Small intestine (tissue), 7 donors: ENCODE results near the gene PADI2. TPM values are rescaled to one million over a fixed set of nuclear protein-coding genes. Genes with fewer than 3 reads are reported as not detected.

Experiments
- DNase-seq, 2 donors: peaks; one replicate each; pipeline versions ENCODE4 v3.0.0 to v3.0.0-alpha.2; 2013
- FAIRE-seq: peaks from 2 replicates; lab custom pipeline; 2012; peaks lifted over from hg19 to GRCh38; lab: Jason Lieb, UNC
- H3K27ac ChIP-seq, 3 donors: one replicate each; pipeline ENCODE4 v1.5.1; 2013; ENCODE audit warnings: low read length in 2 of 3, mild to moderate bottlenecking in 2 of 3, control low read depth in 1 of 3, inconsistent platforms in 1 of 3, low read depth in 1 of 3, moderate library complexity in 1 of 3
- H3K27me3 ChIP-seq, 3 donors: one replicate each; pipeline ENCODE4 v1.6.1; 2013; ENCODE audit warnings: low read length in 3 of 3, inconsistent platforms in 1 of 3; ENCODE audit not compliant: control insufficient read depth in 3 of 3, insufficient read depth in 3 of 3
- H3K36me3 ChIP-seq, 3 donors: one replicate each; pipeline ENCODE4 v1.6.1; 2013; ENCODE audit warnings: low read length in 3 of 3, inconsistent platforms in 1 of 3, low read depth in 1 of 3, mild to moderate bottlenecking in 1 of 3, moderate library complexity in 1 of 3; ENCODE audit not compliant: control insufficient read depth in 3 of 3, insufficient read depth in 2 of 3
- H3K4me1 ChIP-seq, 3 donors: one replicate each; pipeline ENCODE4 v1.6.1; 2013; ENCODE audit warnings: low read length in 2 of 3, inconsistent platforms in 1 of 3, low read depth in 1 of 3, mild to moderate bottlenecking in 1 of 3, moderate library complexity in 1 of 3; ENCODE audit not compliant: control insufficient read depth in 3 of 3, insufficient read depth in 2 of 3
- H3K4me3 ChIP-seq, 3 donors: one replicate each; pipeline ENCODE4 v1.5.1; 2013; ENCODE audit warnings: low read length in 3 of 3, control low read depth in 1 of 3, inconsistent platforms in 1 of 3, low read depth in 1 of 3, mild to moderate bottlenecking in 1 of 3, moderate library complexity in 1 of 3
- H3K9me3 ChIP-seq, 2 donors: one replicate each; pipeline ENCODE4 v1.6.1; 2013; ENCODE audit warnings: low read depth in 1 of 2, low read length in 1 of 2; ENCODE audit not compliant: control insufficient read depth in 2 of 2, insufficient read depth in 1 of 2
- WGBS, 3 donors: extraction: QIAGEN DNeasy Blood & Tissue Kit; methylation state at CpG; one replicate each; pipeline ENCODE4 v1.1.7; 2013; 5-methylcytosine and 5-hydroxymethylcytosine counted together
- polyA plus RNA-seq, 4 donors: library from polyadenylated mRNA; stranded (reverse) in 3 of 4; unstranded in 1 of 4; fragments of 200-250 nt in 3 of 4; fragments of 120-200 nt in 1 of 4; gene quantifications; one replicate each; pipeline versions ENCODE4 v1.2.1 to v1.2.3, GENCODE V29; 2013
- donor health status: healthy with polysubstance abuse.
- donor health status: control.
- donor health status: control.
- donor health status: Bipolar disorder and iron deficiency.
- donor health status: healthy.

PADI2 gene
- polyA plus RNA-seq, 4 donors, result 0.28 to 95.2 (median 0.54) TPM; not detected in 1

DNA sequence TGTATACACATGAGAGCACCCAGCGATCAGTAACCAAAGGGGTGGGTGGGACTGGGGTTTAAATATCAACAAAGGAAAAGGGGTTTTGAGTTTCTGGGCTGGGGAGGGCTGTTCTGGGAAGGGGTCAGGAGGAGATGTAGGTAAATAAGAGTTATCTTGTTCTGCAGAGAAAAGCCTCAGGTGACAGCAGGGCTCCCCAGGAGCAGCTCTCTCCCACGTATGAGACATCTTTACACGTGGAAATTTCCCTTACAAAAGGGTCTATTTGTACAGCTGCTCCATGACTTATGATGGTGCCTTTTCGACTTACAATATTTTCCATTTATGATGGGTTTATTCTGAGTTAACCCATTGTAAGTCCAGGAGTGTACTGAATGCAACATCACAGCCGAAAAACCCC is 16.3 kb upstream of the PADI2 start:
- Histone ChIP-seq H3K9me3 (no peaks in the 10 kb centered on the region), H3K27ac (no peak overlapping the region), H3K27me3 (peaks cover 0 to 7% (median 0%) of the 10 kb centered on the region in 3 donors), H3K4me3 (no peak overlapping the region), H3K36me3 (no peaks in the 10 kb centered on the region), H3K4me1 (no peaks in the 10 kb centered on the region)
- no peak for FAIRE-seq
- no peak for DNase-seq
- 36 to 45% (median 42%) methylated on average over 5 of the region's 5 CpGs for WGBS, 3 donors

DNA sequence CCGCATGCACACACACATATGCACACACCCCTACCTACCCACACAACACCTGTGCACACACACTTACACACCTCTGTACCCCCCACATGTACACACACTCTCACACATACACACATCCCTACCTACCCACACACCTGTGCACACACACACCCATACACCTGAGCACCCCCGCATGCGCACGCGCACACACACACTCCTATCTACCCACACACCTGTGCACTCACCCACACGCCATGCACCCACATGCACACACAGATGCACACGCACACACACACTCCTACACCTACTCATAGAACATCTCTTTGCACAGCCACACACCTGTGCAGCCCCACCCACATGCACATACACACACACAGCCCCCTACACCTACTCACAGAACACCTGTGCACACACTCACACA is 15.5 kb upstream of the PADI2 start:
- DNase-seq (no peak), FAIRE-seq (no peak)
- WGBS, 3 donors, result 94 to 97% (median 96%) methylated on average over 7 of the region's 7 CpGs
- no peaks in the 10 kb centered on the region for H3K36me3 ChIP-seq
- no peak overlapping the region for H3K4me3 ChIP-seq
- no peaks in the 10 kb centered on the region for H3K4me1 ChIP-seq
- H3K27ac ChIP-seq, result no peak overlapping the region
- no peaks in the 10 kb centered on the region for H3K9me3 ChIP-seq
- H3K27me3 ChIP-seq, result peaks cover 0 to 7% (median 0%) of the 10 kb centered on the region in 3 donors

DNA sequence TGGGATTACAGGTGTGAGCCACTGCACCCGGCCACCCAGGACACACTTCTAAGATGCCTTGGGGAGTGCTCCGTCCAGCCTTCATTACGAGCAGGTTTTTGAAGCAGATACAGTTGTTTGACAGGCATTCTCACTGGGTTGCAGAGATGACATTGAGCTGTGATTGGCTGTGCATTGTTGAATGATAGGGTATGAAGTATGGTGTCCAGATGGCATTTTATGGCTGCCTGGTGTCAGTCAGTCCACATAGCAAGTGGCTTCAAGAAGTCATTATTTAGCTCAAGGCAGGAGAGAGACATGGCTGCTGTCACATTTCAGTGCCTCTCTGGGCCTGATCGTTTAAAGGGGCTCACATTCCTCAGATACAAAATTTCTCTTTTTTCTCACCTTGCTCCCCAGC is 14.8 kb upstream of the PADI2 start:
- no peak for FAIRE-seq
- Histone ChIP-seq H3K27me3 (peaks cover 0 to 7% (median 0%) of the 10 kb centered on the region in 3 donors), H3K4me1 (no peaks in the 10 kb centered on the region), H3K27ac (no peak overlapping the region), H3K4me3 (no peak overlapping the region), H3K9me3 (no peaks in the 10 kb centered on the region), H3K36me3 (no peaks in the 10 kb centered on the region)
- WGBS, 3 donors, result 71 to 86% (median 74%) methylated on average over 4 of the region's 4 CpGs
- no peak for DNase-seq

DNA sequence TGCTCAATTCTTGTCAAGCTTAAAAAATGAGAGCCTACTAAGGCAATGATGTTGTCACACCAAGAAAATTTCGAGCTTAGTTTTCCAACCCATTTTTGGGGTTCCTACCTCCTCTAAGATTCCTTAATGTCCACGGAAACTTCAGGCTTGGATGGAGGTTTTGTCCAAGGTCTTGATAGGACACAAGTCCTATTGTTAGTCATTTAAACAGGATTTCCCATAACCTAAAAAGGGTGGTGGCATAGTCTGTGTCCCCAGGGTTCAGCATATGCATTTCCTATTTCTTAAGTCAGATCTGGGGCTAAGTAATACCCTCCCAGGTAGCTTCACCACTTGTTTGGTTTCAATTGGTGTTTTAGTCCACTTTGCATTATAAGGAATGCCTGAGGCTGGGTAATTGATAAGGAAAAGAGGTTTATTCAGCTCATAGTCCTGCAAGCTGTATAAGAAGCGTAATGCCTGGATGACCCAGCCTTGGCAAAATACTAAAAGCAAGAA is 10.9 kb upstream of the PADI2 start:
- Histone ChIP-seq H3K27me3 (no peaks in the 10 kb centered on the region), H3K4me1 (no peaks in the 10 kb centered on the region), H3K9me3 (no peaks in the 10 kb centered on the region), H3K27ac (no peak overlapping the region), H3K4me3 (no peak overlapping the region), H3K36me3 (no peaks in the 10 kb centered on the region)
- FAIRE-seq (no peak), DNase-seq (no peak)
- WGBS, 3 donors, result 71 to 81% (median 72%) methylated on average over 3 of the region's 3 CpGs

DNA sequence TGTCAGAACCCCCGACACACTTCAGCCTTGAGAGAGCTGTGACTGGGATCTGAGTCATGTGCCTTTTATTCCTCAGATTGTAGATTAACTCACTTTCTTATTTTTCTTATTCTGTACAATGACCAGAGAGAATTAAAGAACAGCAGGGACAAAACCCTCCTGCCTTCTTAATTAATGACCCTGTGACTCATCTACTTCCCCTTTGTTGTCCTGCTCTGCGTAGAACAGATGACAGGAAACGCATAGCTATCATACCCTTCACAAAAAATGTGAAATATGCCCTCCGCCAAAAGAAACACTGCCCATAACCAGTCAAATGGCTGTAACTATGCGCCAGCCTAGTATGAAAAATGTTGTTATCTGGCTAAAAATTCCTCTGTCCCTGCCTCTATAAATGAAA is 9.1 kb upstream of the PADI2 start:
- DNase-seq, result no peak
- H3K9me3 ChIP-seq, result no peaks in the 10 kb centered on the region
- 29 to 40% (median 33%) methylated on average over 5 of the region's 5 CpGs for WGBS, 3 donors
- no peaks in the 10 kb centered on the region for H3K27me3 ChIP-seq
- H3K36me3 ChIP-seq, result no peaks in the 10 kb centered on the region
- H3K27ac ChIP-seq, result no peak overlapping the region
- no peak for FAIRE-seq
- no peaks in the 10 kb centered on the region for H3K4me1 ChIP-seq
- no peak overlapping the region for H3K4me3 ChIP-seq

DNA sequence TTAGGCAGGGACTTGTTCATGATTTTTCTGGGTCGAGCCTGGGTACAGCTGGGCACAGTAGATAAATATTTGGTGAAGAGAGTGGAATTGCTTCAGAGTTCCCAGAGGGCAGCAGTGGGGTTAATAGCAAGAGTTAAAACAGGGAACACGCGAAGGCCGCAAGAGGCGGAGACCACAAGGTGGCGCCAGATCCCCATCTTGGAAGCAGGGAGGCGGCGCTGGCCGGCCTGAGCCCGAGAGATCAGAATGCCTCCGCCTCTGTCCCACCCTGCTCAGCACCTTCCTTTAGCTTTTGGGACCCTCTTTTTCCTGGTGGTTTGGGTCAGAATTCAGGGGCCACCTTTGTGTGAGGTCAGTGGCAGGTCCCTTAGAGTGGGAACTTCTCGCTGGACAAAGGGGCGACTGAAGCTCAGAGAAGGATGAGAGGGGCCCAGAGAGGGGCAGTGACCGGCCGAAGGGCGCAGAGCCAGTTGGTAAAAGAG is 6.5 kb upstream of the PADI2 start:
- H3K9me3 ChIP-seq, result no peaks in the 10 kb centered on the region
- DNase-seq (peak; percentile 74 to 90), FAIRE-seq (no peak)
- H3K4me3 ChIP-seq, result no peak overlapping the region
- no peak overlapping the region for H3K27ac ChIP-seq
- peaks cover 0 to 22% (median 0%) of the 10 kb centered on the region in 3 donors for H3K4me1 ChIP-seq
- no peaks in the 10 kb centered on the region for H3K36me3 ChIP-seq
- H3K27me3 ChIP-seq, result no peaks in the 10 kb centered on the region
- 12 to 17% (median 14%) methylated on average over 16 of the region's 16 CpGs for WGBS, 3 donors

DNA sequence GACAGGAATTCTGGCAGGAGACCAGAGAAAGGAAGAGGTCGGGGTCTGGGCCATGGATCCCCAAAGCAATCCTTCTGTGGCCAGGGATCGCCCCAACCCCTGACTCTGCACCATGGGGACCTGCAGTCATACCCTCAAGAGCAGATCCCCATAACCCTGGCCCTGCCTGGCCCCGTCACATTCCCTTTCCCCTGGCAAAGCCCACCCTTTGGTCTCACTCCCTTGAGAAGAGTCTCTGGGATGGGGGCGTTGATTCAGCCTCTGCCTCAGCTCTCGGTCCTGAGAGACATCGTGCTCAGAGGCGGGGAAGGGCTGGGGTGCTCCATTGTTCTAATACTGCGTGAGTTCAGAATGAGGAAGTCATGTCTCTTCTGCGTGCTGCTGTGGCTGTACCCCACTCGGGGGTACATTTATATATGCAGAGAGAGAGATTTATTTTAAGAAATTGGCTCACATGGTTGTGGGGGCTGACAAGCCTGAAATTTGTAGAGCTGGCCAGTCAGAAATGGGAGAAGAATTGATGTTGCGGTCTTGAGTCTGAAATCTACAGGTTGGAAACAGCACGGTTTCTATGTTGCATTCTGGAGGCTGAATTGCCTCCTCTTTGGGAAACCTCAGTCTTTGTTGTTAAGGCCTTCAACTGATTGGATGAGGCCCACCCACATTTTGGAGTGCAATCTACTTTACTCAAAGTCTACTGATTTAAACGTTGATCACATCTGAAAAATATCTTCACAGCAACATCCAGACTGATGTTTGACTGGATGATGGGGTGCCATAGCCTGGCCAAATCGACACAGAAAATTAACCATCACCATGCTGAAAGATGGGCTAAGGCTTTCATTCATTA is 4.2 kb upstream of the PADI2 start:
- no peak overlapping the region for H3K4me3 ChIP-seq
- FAIRE-seq (no peak), DNase-seq (no peak)
- H3K4me1 ChIP-seq, result peaks cover 0 to 37% (median 0%) of the 10 kb centered on the region in 3 donors
- 71 to 78% (median 74%) methylated on average over 14 of the region's 14 CpGs for whole genome bisulfite sequencing, 3 donors
- no peaks in the 10 kb centered on the region for H3K36me3 ChIP-seq
- H3K27ac ChIP-seq, result no peak overlapping the region
- no peaks in the 10 kb centered on the region for H3K9me3 ChIP-seq
- peaks cover 0 to 6% (median 0%) of the 10 kb centered on the region in 3 donors for H3K27me3 ChIP-seq

DNA sequence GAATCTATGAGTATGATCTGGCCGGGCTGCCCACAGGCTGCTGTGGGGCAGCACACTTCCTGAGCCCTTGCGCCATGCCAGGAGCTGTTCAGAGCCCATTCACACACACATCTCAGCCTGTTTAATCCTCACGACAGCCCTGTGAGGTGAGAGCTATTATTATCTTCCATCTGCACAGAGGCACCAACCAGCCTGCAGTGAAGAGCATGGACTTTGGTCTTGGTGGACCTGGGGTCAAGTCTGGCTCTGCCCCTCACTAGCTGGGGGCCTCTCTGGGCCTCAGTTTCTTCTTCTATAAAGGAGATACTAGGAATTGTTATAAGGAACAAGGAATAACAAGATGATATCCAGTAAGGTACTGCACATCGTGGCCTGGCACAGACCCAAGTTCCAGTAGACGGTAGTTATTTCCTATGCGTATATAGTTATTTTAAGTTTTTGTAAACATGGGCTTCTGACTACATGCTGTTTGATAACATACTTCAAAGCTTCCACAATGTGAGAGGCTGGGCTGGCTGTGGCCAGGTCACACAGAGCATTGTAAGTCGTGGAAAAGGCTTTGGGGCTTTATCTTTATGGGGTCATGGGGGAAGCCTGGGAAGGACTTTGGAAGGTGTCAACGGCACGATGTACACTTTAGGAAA is 3.4 kb upstream of the PADI2 start:
- Histone ChIP-seq H3K27me3 (peaks cover 0 to 14% (median 2%) of the 10 kb centered on the region in 3 donors), H3K36me3 (no peaks in the 10 kb centered on the region), H3K9me3 (no peaks in the 10 kb centered on the region), H3K27ac (peak overlapping the region in 1 of 3 donors; percentile 16), H3K4me1 (peaks cover 0 to 40% (median 0%) of the 10 kb centered on the region in 3 donors), H3K4me3 (no peak overlapping the region)
- WGBS, 3 donors, result 13 to 35% (median 30%) methylated on average over 9 of the region's 9 CpGs
- DNase-seq (peak in 1 of 2 donors; percentile 61), FAIRE-seq (no peak)
